ENCODE data around the gene ATP5F1B.

DNA sequence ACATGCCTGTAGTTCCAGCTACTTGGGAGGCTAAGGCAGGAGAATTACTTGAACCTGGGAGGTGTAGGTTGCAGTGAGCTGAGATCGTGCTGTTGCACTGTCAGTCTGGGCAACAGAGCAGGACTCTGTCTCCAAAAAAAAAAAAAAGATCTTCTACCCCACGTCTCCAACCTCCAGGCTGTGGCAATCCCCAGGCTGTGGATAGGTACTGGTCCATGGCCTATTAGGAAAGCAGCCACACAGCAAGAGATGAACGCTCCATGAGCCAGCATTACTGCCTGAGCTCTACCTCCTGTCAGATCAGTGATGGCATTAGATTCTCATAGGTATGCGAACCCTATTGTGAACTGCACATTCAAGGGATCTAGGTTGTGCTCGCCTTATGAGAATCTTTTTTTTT, 48.4 kb upstream of the ATP5F1B start:
- TF ChIP-seq CTCF (IDR thresholded peaks at IDR 0.05; ENCODE audit: low read length): no peak
- TF ChIP-seq EZH2 (optimal IDR thresholded peaks at IDR 0.05; ENCODE audit: low read depth, low read length): no peak

Data from MM.1S (cell line).